G401 (cell line): ENCODE measurements around the gene CNIH3. TPM values are rescaled to one million over a fixed set of nuclear protein-coding genes. Genes with fewer than 3 reads are reported as not detected.

ENCODE experiments used
- DNase-seq: peaks from one replicate; pipeline ENCODE4 v3.0.0-alpha.2; 2015; ENCODE audit warnings: low spot score
- in situ Hi-C: cut with HindIII; loops from 2 replicates; pipeline ENCODE4 v1.10.0; 2016; ENCODE audit warnings: low sequenced_read_pairs, mixed read lengths
- total RNA-seq: library from RNA; depleted of rRNA; stranded (reverse); fragments of >200 nt; shearing (Covaris generic); gene quantifications from 2 replicates; pipeline ENCODE4 v1.2.3, GENCODE V29; 2014

The CNIH3 gene
- total RNA-seq, 1 experiment from 2014 or later = 3.2 TPM

DNA sequence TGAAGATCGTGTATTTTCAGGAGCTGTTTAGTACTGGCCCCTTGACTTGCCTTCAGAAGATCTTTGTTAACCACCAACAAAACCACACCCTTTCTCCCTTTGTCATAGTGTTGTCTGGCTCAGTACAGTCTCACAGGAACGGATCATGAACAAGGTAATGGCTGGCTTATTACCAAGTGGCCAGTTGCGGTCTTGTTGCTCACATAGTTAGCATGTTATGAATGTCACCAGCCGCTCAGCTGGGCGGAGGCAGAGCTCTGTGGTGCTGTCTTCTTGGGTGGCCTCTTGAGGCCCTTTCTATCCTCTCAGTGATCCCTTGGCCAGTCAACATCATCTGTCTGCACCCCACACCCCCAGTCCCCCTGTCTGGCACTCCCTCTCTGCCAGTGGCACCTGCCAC is 21.4 kb downstream of the CNIH3 start:
- in situ Hi-C loops = no loop called here
- DNase-seq = no peak

- DNase-seq = no peak
- in situ Hi-C loops = no loop called here
Observed at GRCh38 chr1:224637936-224638335, 21.8 kb downstream of the CNIH3 start.

DNA sequence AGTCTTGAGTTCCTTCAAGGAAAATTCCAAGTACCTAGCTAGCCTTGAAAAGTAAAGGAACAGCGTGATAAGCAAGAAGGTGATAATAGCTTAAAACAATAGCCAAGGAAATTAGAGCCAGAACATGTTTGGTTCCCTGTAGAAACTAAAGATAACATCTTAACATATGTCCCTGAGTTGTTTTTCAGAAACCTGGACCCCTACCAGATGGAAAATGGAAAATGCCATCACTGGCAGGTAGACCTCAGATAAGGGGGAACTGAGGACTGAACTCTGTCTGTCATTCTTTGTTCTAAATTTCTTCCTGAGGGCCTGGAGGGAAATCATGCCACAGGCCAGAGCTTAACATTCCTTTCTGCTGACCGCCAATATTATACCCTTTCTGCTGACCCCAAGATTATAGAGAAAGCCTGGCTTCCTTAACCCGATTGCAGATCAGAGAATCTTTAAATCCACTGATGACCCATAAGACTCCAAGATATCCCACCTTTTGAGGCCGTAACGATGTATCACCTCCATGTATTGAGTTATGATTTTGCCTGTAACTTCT is 23.4 kb downstream of the CNIH3 start:
- in situ Hi-C loops = no loop called here
- no peak for DNase-seq

DNA sequence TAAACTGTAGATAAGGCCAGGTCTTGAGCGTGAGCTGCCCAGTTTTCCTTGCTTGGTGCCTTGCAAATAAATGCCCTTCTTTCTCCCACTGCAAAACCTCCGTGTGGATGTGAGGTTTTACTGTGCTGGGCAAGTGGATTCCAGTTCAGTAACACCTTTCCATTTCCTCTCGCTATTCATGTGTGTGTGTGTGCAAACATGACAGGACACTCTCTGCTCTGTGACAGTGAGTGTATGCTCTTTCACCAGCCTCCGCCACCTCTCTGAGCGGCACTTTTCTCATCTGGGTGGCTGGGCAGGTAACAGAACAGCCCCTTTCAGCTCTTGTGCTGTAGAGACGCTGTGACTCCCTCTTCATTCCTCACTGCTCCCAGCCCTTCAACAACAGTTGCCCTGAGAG is 23.9 kb downstream of the CNIH3 start:
- DNase-seq = no peak
- in situ Hi-C loops = no loop called here

DNA sequence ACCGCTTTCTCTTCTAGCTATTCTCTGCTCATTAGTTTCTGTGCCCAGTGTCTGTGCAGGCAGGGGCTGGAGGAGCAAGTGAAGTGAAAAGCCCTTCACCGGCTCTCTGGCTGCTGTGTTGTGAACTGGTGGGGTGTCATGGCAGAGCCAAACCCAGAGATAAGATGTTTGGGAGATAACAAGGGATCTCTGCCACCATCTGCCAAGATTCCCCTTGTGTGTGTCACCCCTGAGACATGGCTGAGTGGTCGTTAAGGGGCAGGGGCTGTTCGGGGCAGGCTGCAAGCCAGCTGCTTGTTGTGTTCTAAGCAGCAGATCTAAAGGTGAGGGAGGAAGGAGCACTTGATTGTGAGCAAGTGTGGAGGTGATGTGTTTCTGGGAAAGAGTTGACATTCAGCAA is 24.5 kb downstream of the CNIH3 start:
- in situ Hi-C loops = no loop called here
- DNase-seq = no peak

GRCh38 chr1:224641030-224641429 is 24.9 kb downstream of the CNIH3 start:
- in situ Hi-C loops = no loop called here

GRCh38 chr1:224643653-224644052 is 27.5 kb downstream of the CNIH3 start:
- DNase-seq = no peak
- in situ Hi-C loops = no loop called here

More at GRCh38 chr1:224641030-224641429, 24.9 kb downstream of the CNIH3 start:
- no peak for DNase-seq

- in situ Hi-C loops = no loop called here
- DNase-seq = peak; percentile 62
Observed at GRCh38 chr1:224644553-224645154, 28.5 kb downstream of the CNIH3 start.

GRCh38 chr1:224647449-224647848 is 31.3 kb downstream of the CNIH3 start:
- in situ Hi-C loops = no loop called here

GRCh38 chr1:224650290-224650689 is 34.2 kb downstream of the CNIH3 start:
- in situ Hi-C loops = no loop called here
- DNase-seq = no peak

More at GRCh38 chr1:224647449-224647848, 31.3 kb downstream of the CNIH3 start:
- no peak for DNase-seq

DNA sequence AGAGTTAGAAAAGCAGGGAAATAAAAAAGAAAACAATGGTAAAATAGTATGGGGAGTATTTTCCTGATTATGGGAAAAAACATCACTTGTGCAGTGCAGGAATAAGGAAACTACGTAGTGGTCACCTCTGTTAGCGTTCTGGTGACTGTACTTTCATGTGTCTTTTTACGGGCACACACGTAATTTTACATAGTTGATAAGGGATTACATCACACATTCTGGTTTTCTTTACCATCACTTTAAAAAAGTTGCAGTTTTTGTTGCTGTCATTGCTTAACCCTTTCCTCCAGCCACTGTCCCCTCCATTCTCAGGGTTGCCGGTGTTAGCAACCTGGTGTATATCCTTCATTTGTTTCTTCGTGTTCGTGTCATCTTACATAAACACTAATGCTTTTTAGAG is 35.1 kb downstream of the CNIH3 start:
- in situ Hi-C loops = no loop called here
- no peak for DNase-seq

GRCh38 chr1:224656392-224656791 is 40.3 kb downstream of the CNIH3 start:
- in situ Hi-C loops = no loop called here
- no peak for DNase-seq

- in situ Hi-C loops = no loop called here
- DNase-seq = no peak
Observed at GRCh38 chr1:224660074-224660473, 44.0 kb downstream of the CNIH3 start.

- in situ Hi-C loops = no loop called here
Observed at GRCh38 chr1:224662870-224663269, 46.8 kb downstream of the CNIH3 start.

DNA sequence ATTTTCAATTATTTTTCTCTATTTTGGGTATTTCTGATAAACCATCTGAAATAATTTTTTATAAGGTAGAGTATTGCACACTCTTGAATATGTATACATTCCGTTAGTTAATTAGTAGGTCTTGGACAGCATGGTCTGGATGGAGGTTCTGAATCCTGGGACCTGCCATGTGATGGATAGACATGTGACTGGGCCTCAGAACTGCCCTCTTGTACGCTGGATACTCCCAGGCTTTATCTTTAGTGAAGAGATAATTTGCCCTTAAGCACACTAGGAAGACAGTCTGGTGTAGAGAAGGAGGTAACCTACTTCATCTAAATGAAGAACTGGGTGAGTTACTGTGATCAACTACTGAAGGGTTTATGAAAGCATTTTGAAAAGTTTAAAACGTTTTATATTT is 48.9 kb downstream of the CNIH3 start:
- in situ Hi-C loops = no loop called here
- no peak for DNase-seq

More at GRCh38 chr1:224662870-224663269, 46.8 kb downstream of the CNIH3 start:
- DNase-seq = no peak

- in situ Hi-C loops = no loop called here
- peak; percentile 38 for DNase-seq
Observed at GRCh38 chr1:224666078-224666477, 50.0 kb downstream of the CNIH3 start.

- no peak for DNase-seq
- in situ Hi-C loops = no loop called here
Observed at GRCh38 chr1:224666913-224667312, 50.8 kb downstream of the CNIH3 start.

- in situ Hi-C loops = no loop called here
- DNase-seq = no peak
Observed at GRCh38 chr1:224668984-224669383, 52.9 kb downstream of the CNIH3 start.

GRCh38 chr1:224669403-224669802 is 53.3 kb downstream of the CNIH3 start:
- DNase-seq = no peak
- in situ Hi-C loops = no loop called here

- in situ Hi-C loops = no loop called here
- DNase-seq = no peak
Observed at GRCh38 chr1:224670506-224670905, 54.4 kb downstream of the CNIH3 start.

- DNase-seq = no peak
- in situ Hi-C loops = no loop called here
Observed at GRCh38 chr1:224671076-224671475, 55.0 kb downstream of the CNIH3 start.
